Thyroid gland (tissue), 4 donors: ENCODE measurements around the gene STK32B. TPM values are rescaled to one million over a fixed set of nuclear protein-coding genes. Genes with fewer than 3 reads are reported as not detected.

ENCODE experiments used
- DNase-seq, 2 donors: peaks; one replicate each; pipeline ENCODE4 v3.0.0-alpha.2; 2019
- H3K27ac ChIP-seq, 3 donors: fragments of 200-600 bp; sonication (generic); 1 replicate in 2 of 3; 2 replicates in 1 of 3; pipeline ENCODE4 v1.5.1; 2016 to 2019; ENCODE audit warnings: mild to moderate bottlenecking in 1 of 3, moderate library complexity in 1 of 3
- H3K27me3 ChIP-seq: fragments of 200-600 bp; sonication (generic); one replicate; pipeline ENCODE4 v1.5.1; 2019
- H3K36me3 ChIP-seq, 2 donors: fragments of 200-600 bp; sonication (generic); one replicate each; pipeline ENCODE4 v1.5.1; 2016 to 2019
- H3K4me1 ChIP-seq, 2 donors: fragments of 200-600 bp; sonication (generic); one replicate each; pipeline ENCODE4 v1.5.1; 2017 to 2019
- H3K4me3 ChIP-seq, 3 donors: fragments of 200-600 bp; sonication (generic); replicated peaks in 1 of 3; 1 replicate in 2 of 3; 2 replicates in 1 of 3; pipeline ENCODE4 v1.5.1; 2016; ENCODE audit warnings: mild to moderate bottlenecking in 1 of 3
- H3K9me3 ChIP-seq: fragments of 200-600 bp; sonication (generic); one replicate; pipeline ENCODE4 v1.5.1; 2017
- POLR2A ChIP-seq, 2 donors: fragments of 450-650 bp; IDR thresholded peaks; one replicate each; pipeline ENCODE4 v1.6.1; 2017; ENCODE audit warnings: antibody characterized with exemption in 2 of 2, mild to moderate bottlenecking in 2 of 2, moderate library complexity in 1 of 2
- WGBS, 2 donors: methylation state at CpG; one replicate each; pipeline ENCODE4 v1.1.5; 2017; 5-methylcytosine and 5-hydroxymethylcytosine counted together
- intact Hi-C: fragments of 100-400 bp; cut with DNase I; formaldehyde crosslinking; loops from one replicate; pipeline ENCODE4 v1.15.1; 2023
- total RNA-seq, 4 donors: library from RNA; depleted of rRNA; stranded (reverse); fragments of >200 nt; gene quantifications; one replicate each; pipeline ENCODE4 v1.2.3, GENCODE V29; 2016
- TF ChIP-seq, protein P1 (sequence below), 6 experiments: fragments of 200-600 bp in 3 of 6; fragments of 450-650 bp in 3 of 6; sonication (generic) in 3 of 6; IDR thresholded peaks; one replicate each; pipeline ENCODE4 v1.5.1; 2016 to 2019; ENCODE audit warnings: antibody characterized with exemption in 6 of 6, mild to moderate bottlenecking in 2 of 6, inconsistent platforms in 1 of 6, moderate library complexity in 1 of 6

STK32B gene
- total RNA-seq, 4 donors from 2014 or later = 1.9 to 14.8 (median 4.4) TPM

DNA sequence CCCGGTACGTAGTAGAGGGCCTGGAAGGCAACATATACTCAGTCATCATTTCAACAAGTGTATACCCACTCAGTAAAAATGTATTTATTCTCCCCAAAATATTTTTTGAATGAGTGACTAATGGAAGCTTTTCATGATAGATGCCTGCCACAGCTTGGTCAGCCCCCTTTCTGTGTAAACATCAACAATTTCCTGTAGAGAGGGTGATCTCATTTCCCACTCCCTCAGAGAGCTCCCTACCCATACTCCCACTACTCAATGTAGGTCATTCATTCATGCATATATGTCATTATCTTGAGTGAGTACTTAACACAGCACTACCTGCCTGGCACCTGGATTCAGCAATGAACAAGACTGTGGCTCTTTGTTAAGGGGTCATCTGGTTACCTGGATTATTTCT, 81.9 kb downstream of the STK32B start:
- TF ChIP-seq, protein P1, sequence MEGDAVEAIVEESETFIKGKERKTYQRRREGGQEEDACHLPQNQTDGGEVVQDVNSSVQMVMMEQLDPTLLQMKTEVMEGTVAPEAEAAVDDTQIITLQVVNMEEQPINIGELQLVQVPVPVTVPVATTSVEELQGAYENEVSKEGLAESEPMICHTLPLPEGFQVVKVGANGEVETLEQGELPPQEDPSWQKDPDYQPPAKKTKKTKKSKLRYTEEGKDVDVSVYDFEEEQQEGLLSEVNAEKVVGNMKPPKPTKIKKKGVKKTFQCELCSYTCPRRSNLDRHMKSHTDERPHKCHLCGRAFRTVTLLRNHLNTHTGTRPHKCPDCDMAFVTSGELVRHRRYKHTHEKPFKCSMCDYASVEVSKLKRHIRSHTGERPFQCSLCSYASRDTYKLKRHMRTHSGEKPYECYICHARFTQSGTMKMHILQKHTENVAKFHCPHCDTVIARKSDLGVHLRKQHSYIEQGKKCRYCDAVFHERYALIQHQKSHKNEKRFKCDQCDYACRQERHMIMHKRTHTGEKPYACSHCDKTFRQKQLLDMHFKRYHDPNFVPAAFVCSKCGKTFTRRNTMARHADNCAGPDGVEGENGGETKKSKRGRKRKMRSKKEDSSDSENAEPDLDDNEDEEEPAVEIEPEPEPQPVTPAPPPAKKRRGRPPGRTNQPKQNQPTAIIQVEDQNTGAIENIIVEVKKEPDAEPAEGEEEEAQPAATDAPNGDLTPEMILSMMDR (IDR thresholded peaks at IDR 0.05) = no peak
- TF ChIP-seq POLR2A (IDR thresholded peaks at IDR 0.05) = no peak
- no peak overlapping the region for H3K4me3 ChIP-seq
- no peak for DNase-seq
- WGBS, 2 donors = 87 to 94% methylated on average over 2 of the region's 2 CpGs
- H3K4me1 ChIP-seq = no peaks in the 10 kb centered on the region
- H3K9me3 ChIP-seq = no peaks in the 10 kb centered on the region
- intact Hi-C loops = no loop called here
- H3K27ac ChIP-seq = no peak overlapping the region
- H3K27me3 ChIP-seq = no peaks in the 10 kb centered on the region
- H3K36me3 ChIP-seq = no peaks in the 10 kb centered on the region

DNA sequence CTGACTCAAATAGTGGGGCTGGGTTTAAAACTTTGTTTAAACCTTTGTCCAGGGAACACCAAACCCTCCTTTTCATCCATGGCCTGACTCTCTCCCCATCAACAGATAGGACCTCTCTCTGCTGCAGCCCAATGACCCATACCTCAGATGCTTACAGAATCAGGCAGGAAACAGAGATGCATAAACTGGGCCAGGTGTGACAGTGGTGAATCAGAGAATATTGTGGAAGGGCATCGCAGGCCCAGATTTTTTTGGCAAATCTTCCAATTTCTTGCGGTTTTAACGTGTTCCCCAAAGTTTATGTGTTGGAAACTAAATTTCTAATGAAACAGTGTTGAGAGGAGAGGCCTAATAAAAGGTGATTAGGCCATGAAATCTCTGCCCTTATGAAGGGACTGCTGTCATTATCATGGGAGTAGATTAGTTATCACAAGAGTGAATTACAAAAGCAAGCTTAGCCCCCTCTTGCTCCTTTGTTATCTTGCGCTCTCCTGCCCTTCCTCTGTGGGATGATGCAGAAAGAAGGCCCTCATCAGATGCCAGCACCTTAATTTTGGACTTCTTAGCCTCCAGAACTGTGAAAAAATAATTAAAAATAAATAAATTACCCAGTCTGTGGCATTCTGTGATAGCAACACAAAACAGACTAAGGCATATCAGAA, 82.8 kb downstream of the STK32B start:
- Histone ChIP-seq H3K27ac (no peak overlapping the region), H3K36me3 (no peaks in the 10 kb centered on the region), H3K27me3 (no peaks in the 10 kb centered on the region), H3K9me3 (no peaks in the 10 kb centered on the region), H3K4me1 (no peaks in the 10 kb centered on the region), H3K4me3 (no peak overlapping the region)
- intact Hi-C loops = no loop called here
- TF ChIP-seq POLR2A (IDR thresholded peaks at IDR 0.05) = no peak
- TF ChIP-seq, protein P1 (IDR thresholded peaks at IDR 0.05) = no peak
- 70 to 76% methylated on average over 4 of the region's 4 CpGs for WGBS, 2 donors
- DNase-seq = no peak

DNA sequence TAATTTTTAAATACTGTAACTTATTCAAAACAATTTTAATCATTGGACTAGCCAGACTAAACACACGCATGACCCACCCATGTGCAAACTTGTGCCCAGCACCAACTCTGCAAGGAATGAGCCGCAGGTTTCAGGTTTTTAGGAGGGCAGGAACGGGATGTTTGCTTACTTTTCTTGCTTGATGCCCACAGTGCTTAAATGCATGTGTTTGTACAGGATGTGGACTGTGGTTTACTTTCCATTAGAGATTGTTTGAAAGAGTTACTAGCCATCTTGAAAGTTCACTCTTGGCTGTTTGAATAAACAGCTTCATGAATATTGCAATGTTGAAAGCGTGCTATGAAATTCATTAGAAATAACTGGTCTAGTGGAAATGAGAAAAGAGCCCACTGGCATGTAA, 83.3 kb downstream of the STK32B start:
- Histone ChIP-seq H3K4me3 (no peak overlapping the region), H3K36me3 (no peaks in the 10 kb centered on the region), H3K4me1 (no peaks in the 10 kb centered on the region), H3K27ac (no peak overlapping the region), H3K9me3 (no peaks in the 10 kb centered on the region), H3K27me3 (no peaks in the 10 kb centered on the region)
- TF ChIP-seq, protein P1 (IDR thresholded peaks at IDR 0.05) = no peak
- TF ChIP-seq POLR2A (IDR thresholded peaks at IDR 0.05) = no peak
- 52 to 55% methylated on average over 4 of the region's 4 CpGs for WGBS, 2 donors
- intact Hi-C loops = no loop called here
- no peak for DNase-seq

DNA sequence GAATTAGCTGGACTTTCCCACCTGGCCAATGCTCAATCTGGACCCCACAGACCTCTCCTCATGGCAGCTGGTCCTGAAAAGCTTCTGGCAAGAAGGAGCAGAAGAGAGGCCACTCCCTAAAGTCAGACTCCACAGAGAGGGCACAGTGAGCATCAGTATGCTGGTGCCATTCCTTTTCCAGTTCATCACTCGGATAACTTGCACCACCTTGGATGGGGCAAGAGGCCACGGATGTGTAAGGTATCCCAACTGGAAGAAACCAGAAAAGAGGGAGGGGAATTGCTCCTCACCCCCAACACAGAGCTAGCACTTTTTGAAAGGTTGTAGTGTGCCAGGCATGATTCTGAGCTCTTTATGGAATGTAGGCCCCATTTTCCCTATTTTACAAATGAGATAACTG, 85.9 kb downstream of the STK32B start:
- no peaks in the 10 kb centered on the region for H3K27me3 ChIP-seq
- no peak for DNase-seq
- TF ChIP-seq, protein P1 (IDR thresholded peaks at IDR 0.05) = no peak
- no peak for TF ChIP-seq POLR2A (IDR thresholded peaks at IDR 0.05)
- H3K4me3 ChIP-seq = no peak overlapping the region
- H3K36me3 ChIP-seq = no peaks in the 10 kb centered on the region
- 88 to 94% methylated on average over 2 of the region's 2 CpGs for WGBS, 2 donors
- no peaks in the 10 kb centered on the region for H3K9me3 ChIP-seq
- H3K4me1 ChIP-seq = no peaks in the 10 kb centered on the region
- H3K27ac ChIP-seq = no peak overlapping the region
- intact Hi-C loops = no loop called here

DNA sequence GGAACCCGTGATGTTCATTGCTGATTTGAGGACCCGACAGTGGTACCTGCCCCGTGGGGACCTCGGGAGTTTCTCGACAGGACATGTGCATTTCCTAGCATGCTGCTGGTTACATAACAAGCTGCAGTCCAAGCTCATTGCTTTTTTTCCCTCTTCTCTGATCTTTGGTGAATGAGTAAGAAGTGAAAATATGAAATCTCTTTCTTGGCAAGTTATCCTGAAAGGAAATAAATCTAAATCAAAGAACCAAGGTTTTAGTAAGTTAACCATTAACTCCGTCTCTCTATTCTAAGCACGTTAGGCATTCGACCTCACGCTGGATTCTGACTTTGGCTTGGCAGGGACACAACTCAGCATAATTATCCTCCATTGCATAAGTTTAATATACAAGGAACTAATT, 86.6 kb downstream of the STK32B start:
- 66 to 80% methylated on average over 9 of the region's 9 CpGs for WGBS, 2 donors
- intact Hi-C loops = no loop called here
- Histone ChIP-seq H3K27ac (no peak overlapping the region), H3K27me3 (no peaks in the 10 kb centered on the region), H3K4me3 (no peak overlapping the region), H3K9me3 (no peaks in the 10 kb centered on the region), H3K36me3 (no peaks in the 10 kb centered on the region), H3K4me1 (no peaks in the 10 kb centered on the region)
- DNase-seq = no peak
- TF ChIP-seq, protein P1 (IDR thresholded peaks at IDR 0.05) = no peak
- no peak for TF ChIP-seq POLR2A (IDR thresholded peaks at IDR 0.05)
